ENCODE results near the gene CRB1.

The CRB1 gene

GRCh38 chr1:197438010-197438790, 170.1 kb downstream of the CRB1 start:
- Histone ChIP-seq H3K4me3 (ENCODE audit: low read depth, low read length) (no peak overlapping the region), H3K36me3 (ENCODE audit: control insufficient read depth, insufficient read depth, low read length) (no peaks in the 10 kb centered on the region), H3K4me1 (ENCODE audit: control insufficient read depth, insufficient read depth, low read length) (peaks cover 49% of the 10 kb centered on the region), H3K9ac (ENCODE audit: low read length) (no peak overlapping the region), H3K27ac (ENCODE audit: low read depth, low read length) (no peak overlapping the region), H3K9me3 (ENCODE audit: control insufficient read depth, insufficient read depth, low read depth, low read length) (no peaks in the 10 kb centered on the region), H3K27me3 (ENCODE audit: control insufficient read depth, insufficient read depth, low read length) (no peaks in the 10 kb centered on the region)

- Histone ChIP-seq H3K36me3 (ENCODE audit: control insufficient read depth, insufficient read depth, low read length) (no peaks in the 10 kb centered on the region), H3K27me3 (ENCODE audit: control insufficient read depth, insufficient read depth, low read length) (no peaks in the 10 kb centered on the region), H3K9ac (ENCODE audit: low read length) (no peak overlapping the region), H3K4me1 (ENCODE audit: control insufficient read depth, insufficient read depth, low read length) (peaks cover 49% of the 10 kb centered on the region), H3K9me3 (ENCODE audit: control insufficient read depth, insufficient read depth, low read depth, low read length) (no peaks in the 10 kb centered on the region), H3K4me3 (ENCODE audit: low read depth, low read length) (0 out of 2 replicates have a peak overlapping the region, but pooled peaks have one; percentile 18), H3K27ac (ENCODE audit: low read depth, low read length) (no peak overlapping the region)
These were observed 171.7 kb downstream of the CRB1 start for GRCh38 chr1:197439708-197440280.

GRCh38 chr1:197440715-197441114, 172.7 kb downstream of the CRB1 start:
- H3K4me1 ChIP-seq (ENCODE audit: control insufficient read depth, insufficient read depth, low read length): peaks cover 49% of the 10 kb centered on the region

GRCh38 chr1:197441999-197442414, 174.0 kb downstream of the CRB1 start:
- Histone ChIP-seq H3K27me3 (ENCODE audit: control insufficient read depth, insufficient read depth, low read length) (no peaks in the 10 kb centered on the region), H3K4me3 (ENCODE audit: low read depth, low read length) (0 out of 2 replicates have a peak overlapping the region, but pooled peaks have one; percentile 19), H3K27ac (ENCODE audit: low read depth, low read length) (no peak overlapping the region), H3K4me1 (ENCODE audit: control insufficient read depth, insufficient read depth, low read length) (peaks cover 47% of the 10 kb centered on the region), H3K36me3 (ENCODE audit: control insufficient read depth, insufficient read depth, low read length) (no peaks in the 10 kb centered on the region), H3K9ac (ENCODE audit: low read length) (no peak overlapping the region), H3K9me3 (ENCODE audit: control insufficient read depth, insufficient read depth, low read depth, low read length) (no peaks in the 10 kb centered on the region)

More at GRCh38 chr1:197440715-197441114, 172.7 kb downstream of the CRB1 start:
- H3K9ac ChIP-seq (ENCODE audit: low read length): no peak overlapping the region
- no peaks in the 10 kb centered on the region for H3K27me3 ChIP-seq (ENCODE audit: control insufficient read depth, insufficient read depth, low read length)
- H3K27ac ChIP-seq (ENCODE audit: low read depth, low read length): no peak overlapping the region
- no peaks in the 10 kb centered on the region for H3K36me3 ChIP-seq (ENCODE audit: control insufficient read depth, insufficient read depth, low read length)
- H3K9me3 ChIP-seq (ENCODE audit: control insufficient read depth, insufficient read depth, low read depth, low read length): no peaks in the 10 kb centered on the region
- no peak overlapping the region for H3K4me3 ChIP-seq (ENCODE audit: low read depth, low read length)

- H3K27me3 ChIP-seq (ENCODE audit: control insufficient read depth, insufficient read depth, low read length): no peaks in the 10 kb centered on the region
- H3K4me3 ChIP-seq (ENCODE audit: low read depth, low read length): no peak overlapping the region
- no peaks in the 10 kb centered on the region for H3K36me3 ChIP-seq (ENCODE audit: control insufficient read depth, insufficient read depth, low read length)
- H3K27ac ChIP-seq (ENCODE audit: low read depth, low read length): no peak overlapping the region
- no peaks in the 10 kb centered on the region for H3K9me3 ChIP-seq (ENCODE audit: control insufficient read depth, insufficient read depth, low read depth, low read length)
- peaks cover 23% of the 10 kb centered on the region for H3K4me1 ChIP-seq (ENCODE audit: control insufficient read depth, insufficient read depth, low read length)
- H3K9ac ChIP-seq (ENCODE audit: low read length): no peak overlapping the region
These were observed 176.7 kb downstream of the CRB1 start for GRCh38 chr1:197444755-197445154.

GRCh38 chr1:197448121-197448779, 180.2 kb downstream of the CRB1 start:
- Histone ChIP-seq H3K9me3 (ENCODE audit: control insufficient read depth, insufficient read depth, low read depth, low read length) (no peaks in the 10 kb centered on the region), H3K9ac (ENCODE audit: low read length) (no peak overlapping the region), H3K27ac (ENCODE audit: low read depth, low read length) (no peak overlapping the region), H3K36me3 (ENCODE audit: control insufficient read depth, insufficient read depth, low read length) (no peaks in the 10 kb centered on the region), H3K4me1 (ENCODE audit: control insufficient read depth, insufficient read depth, low read length) (no peaks in the 10 kb centered on the region), H3K4me3 (ENCODE audit: low read depth, low read length) (no peak overlapping the region), H3K27me3 (ENCODE audit: control insufficient read depth, insufficient read depth, low read length) (no peaks in the 10 kb centered on the region)

GRCh38 chr1:197451381-197451780, 183.3 kb downstream of the CRB1 start:
- Histone ChIP-seq H3K4me3 (ENCODE audit: low read depth, low read length) (no peak overlapping the region), H3K27me3 (ENCODE audit: control insufficient read depth, insufficient read depth, low read length) (no peaks in the 10 kb centered on the region), H3K4me1 (ENCODE audit: control insufficient read depth, insufficient read depth, low read length) (no peaks in the 10 kb centered on the region), H3K9ac (ENCODE audit: low read length) (no peak overlapping the region), H3K9me3 (ENCODE audit: control insufficient read depth, insufficient read depth, low read depth, low read length) (no peaks in the 10 kb centered on the region), H3K36me3 (ENCODE audit: control insufficient read depth, insufficient read depth, low read length) (no peaks in the 10 kb centered on the region), H3K27ac (ENCODE audit: low read depth, low read length) (no peak overlapping the region)

- no peak overlapping the region for H3K4me3 ChIP-seq (ENCODE audit: low read depth, low read length)
- H3K9ac ChIP-seq (ENCODE audit: low read length): no peak overlapping the region
- no peaks in the 10 kb centered on the region for H3K36me3 ChIP-seq (ENCODE audit: control insufficient read depth, insufficient read depth, low read length)
- no peaks in the 10 kb centered on the region for H3K4me1 ChIP-seq (ENCODE audit: control insufficient read depth, insufficient read depth, low read length)
- H3K27ac ChIP-seq (ENCODE audit: low read depth, low read length): no peak overlapping the region
- no peaks in the 10 kb centered on the region for H3K27me3 ChIP-seq (ENCODE audit: control insufficient read depth, insufficient read depth, low read length)
- H3K9me3 ChIP-seq (ENCODE audit: control insufficient read depth, insufficient read depth, low read depth, low read length): no peaks in the 10 kb centered on the region
These were observed 185.5 kb downstream of the CRB1 start for GRCh38 chr1:197453376-197454058.

GRCh38 chr1:197462539-197462938, 194.5 kb downstream of the CRB1 start:
- H3K4me1 ChIP-seq (ENCODE audit: control insufficient read depth, insufficient read depth, low read length): peaks cover 10% of the 10 kb centered on the region
- no peaks in the 10 kb centered on the region for H3K36me3 ChIP-seq (ENCODE audit: control insufficient read depth, insufficient read depth, low read length)
- H3K4me3 ChIP-seq (ENCODE audit: low read depth, low read length): no peak overlapping the region
- H3K9me3 ChIP-seq (ENCODE audit: control insufficient read depth, insufficient read depth, low read depth, low read length): no peaks in the 10 kb centered on the region
- no peaks in the 10 kb centered on the region for H3K27me3 ChIP-seq (ENCODE audit: control insufficient read depth, insufficient read depth, low read length)
- no peak overlapping the region for H3K9ac ChIP-seq (ENCODE audit: low read length)
- no peak overlapping the region for H3K27ac ChIP-seq (ENCODE audit: low read depth, low read length)

- H3K4me3 ChIP-seq (ENCODE audit: low read depth, low read length): no peak overlapping the region
- H3K9ac ChIP-seq (ENCODE audit: low read length): no peak overlapping the region
- H3K27ac ChIP-seq (ENCODE audit: low read depth, low read length): no peak overlapping the region
- H3K4me1 ChIP-seq (ENCODE audit: control insufficient read depth, insufficient read depth, low read length): peaks cover 10% of the 10 kb centered on the region
- no peaks in the 10 kb centered on the region for H3K36me3 ChIP-seq (ENCODE audit: control insufficient read depth, insufficient read depth, low read length)
- H3K9me3 ChIP-seq (ENCODE audit: control insufficient read depth, insufficient read depth, low read depth, low read length): no peaks in the 10 kb centered on the region
- no peaks in the 10 kb centered on the region for H3K27me3 ChIP-seq (ENCODE audit: control insufficient read depth, insufficient read depth, low read length)
These were observed 195.1 kb downstream of the CRB1 start for GRCh38 chr1:197463142-197463541.
